LNCAP (cell line): ENCODE measurements around the gene DOCK9.

Experiments used
- TF ChIP-seq, protein P1 (sequence below): fragments of 450-650 bp; IDR thresholded peaks from 2 replicates; pipeline ENCODE4 v1.5.1; 2017; ENCODE audit warnings: mild to moderate bottlenecking

The DOCK9 gene

DNA sequence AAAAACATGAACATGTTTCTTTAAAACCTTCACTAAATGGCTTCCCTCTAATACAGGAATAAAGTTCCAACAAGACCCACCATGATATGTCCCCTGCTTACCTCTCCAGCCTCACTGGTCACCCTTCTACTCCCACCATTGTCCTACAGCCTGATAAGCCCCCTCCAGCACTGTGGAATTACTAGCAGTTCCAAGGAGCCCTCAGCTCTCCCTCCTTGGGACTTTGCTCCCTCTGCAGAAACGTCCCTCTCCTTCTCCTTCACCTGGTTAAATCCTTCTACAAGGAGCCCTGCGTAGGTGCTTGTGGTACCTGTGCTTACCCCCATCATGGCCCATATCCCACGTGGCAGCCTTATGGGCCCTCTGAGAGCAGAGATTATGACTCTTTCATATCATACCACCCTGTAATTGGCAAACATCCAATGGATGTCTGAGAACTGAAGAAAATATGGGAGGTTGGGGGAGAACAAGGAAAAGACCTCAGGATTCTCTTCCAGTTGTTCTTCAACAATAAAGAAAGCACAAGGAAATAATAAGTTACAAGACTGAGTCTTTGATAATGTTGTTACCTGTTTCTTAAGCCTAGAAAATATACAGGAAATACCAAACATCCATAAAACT, 26.1 kb upstream of the DOCK9 start:
- TF ChIP-seq, protein P1, sequence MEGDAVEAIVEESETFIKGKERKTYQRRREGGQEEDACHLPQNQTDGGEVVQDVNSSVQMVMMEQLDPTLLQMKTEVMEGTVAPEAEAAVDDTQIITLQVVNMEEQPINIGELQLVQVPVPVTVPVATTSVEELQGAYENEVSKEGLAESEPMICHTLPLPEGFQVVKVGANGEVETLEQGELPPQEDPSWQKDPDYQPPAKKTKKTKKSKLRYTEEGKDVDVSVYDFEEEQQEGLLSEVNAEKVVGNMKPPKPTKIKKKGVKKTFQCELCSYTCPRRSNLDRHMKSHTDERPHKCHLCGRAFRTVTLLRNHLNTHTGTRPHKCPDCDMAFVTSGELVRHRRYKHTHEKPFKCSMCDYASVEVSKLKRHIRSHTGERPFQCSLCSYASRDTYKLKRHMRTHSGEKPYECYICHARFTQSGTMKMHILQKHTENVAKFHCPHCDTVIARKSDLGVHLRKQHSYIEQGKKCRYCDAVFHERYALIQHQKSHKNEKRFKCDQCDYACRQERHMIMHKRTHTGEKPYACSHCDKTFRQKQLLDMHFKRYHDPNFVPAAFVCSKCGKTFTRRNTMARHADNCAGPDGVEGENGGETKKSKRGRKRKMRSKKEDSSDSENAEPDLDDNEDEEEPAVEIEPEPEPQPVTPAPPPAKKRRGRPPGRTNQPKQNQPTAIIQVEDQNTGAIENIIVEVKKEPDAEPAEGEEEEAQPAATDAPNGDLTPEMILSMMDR = no peak

DNA sequence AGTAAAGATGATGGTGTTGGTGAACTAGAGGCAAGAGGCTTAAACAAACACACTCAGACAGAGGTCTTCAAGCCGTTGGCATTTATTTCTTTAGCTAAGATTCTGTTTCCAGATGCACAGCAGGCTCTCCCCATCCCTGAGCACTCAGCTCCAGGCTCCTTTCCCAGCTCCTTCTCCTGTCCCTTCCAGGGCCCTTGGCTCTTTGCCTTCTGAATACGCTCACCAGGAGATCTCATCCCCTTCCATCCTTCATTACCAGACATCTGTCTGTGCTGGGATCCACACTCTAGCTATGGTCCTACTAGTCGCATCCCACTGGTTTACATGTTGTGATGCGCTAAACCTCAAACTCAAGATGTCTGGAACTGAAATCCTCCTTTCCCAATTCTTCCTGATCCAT, 25.3 kb upstream of the DOCK9 start:
- TF ChIP-seq, protein P1 = no peak

DNA sequence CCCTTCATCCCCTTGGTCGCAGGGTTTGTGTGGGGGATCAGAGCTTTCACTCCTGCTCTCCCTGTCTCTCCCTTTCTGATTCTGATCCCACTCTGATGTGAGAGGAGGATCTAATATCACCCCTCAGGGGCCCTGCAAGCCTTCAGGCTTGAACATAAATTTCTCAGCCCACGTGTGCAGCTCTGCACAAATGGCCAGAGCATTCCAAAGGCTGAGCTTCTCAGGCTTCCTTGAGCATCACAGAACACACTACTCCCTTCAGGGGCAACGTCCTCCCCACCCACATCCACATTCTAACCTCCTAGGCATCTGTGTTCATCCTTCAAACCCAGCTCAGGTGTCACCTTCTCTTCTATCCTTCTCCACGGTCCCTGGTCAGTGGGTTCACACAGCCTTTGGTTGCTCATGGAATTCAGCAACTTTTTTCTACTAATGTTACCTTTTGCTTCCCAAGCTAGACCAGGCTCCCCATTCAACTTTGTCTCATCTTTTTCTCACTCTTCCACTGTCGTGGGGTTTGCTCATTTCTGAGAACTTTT, 24.4 kb upstream of the DOCK9 start:
- TF ChIP-seq, protein P1 = no peak

DNA sequence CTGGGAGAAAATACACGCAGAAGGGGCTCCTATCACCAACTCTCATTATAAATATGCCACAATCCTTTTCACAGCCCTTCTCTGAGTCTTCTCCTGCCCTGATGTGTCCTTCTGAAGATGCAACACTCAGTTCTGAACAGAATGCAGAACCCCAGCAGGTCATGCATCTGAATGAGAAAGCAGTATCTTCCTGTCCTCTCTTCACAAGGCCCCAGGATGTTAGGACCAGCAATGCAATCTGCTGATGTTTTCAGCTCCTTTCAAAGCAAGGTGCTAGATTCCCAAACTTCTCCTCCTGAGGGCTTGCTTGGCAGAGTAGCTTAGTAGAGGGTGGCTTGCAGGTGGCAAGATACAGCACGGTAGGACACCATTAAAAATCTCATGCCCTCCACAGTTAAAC, 22.3 kb upstream of the DOCK9 start:
- TF ChIP-seq, protein P1 = no peak

DNA sequence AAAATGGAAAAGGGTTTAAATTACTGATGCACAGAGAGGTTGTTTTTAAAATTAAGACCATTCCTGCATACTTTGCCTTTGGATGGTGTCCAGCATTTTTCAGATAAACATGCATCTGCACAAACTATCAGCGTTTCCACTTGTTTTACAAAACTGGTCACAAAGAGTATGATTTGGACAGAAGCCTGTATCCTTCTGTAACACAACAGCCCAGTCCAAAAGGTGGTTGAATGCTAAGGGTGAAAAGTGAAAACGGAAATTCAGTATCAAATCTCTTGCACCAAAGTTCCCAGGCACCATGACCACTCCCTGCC, 21.7 kb upstream of the DOCK9 start:
- TF ChIP-seq, protein P1 = no peak

DNA sequence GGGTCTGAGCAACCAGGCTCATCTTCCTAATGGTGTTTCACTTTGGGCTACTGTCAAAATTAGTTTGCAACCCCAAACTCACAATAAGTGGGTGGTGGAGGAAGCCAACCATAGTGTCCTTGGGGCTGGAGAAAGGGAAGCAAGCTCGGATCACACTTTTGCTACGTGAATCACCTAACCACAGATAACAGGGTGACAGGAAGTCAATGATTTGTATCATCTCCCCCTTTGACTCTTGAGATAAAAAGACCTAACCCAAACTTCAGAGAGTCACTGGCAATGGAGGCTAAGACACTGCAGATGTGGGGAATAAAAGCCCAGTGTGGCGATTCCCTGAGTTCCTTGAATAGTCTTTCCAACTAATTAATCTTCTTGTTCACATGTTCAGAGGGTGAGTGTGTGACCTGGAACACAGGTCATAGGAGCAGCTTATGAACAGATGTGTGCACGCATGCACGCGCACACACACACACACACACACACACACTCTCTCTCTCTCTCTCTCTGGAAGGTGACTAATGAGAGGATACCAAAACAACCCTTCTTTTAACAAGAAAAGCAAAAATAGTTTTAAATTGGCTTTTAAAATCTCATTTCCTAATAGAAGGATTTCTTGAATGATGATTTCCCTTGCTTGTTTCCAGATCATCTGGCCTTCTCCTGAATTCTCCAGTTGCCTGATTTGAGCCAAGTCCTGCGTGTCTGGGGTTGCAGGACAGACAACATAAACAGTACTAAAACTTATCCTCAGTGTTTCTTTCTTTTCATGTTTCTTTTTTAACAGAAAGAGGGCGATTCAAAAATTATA, 21.2 kb upstream of the DOCK9 start:
- TF ChIP-seq, protein P1 = no peak

DNA sequence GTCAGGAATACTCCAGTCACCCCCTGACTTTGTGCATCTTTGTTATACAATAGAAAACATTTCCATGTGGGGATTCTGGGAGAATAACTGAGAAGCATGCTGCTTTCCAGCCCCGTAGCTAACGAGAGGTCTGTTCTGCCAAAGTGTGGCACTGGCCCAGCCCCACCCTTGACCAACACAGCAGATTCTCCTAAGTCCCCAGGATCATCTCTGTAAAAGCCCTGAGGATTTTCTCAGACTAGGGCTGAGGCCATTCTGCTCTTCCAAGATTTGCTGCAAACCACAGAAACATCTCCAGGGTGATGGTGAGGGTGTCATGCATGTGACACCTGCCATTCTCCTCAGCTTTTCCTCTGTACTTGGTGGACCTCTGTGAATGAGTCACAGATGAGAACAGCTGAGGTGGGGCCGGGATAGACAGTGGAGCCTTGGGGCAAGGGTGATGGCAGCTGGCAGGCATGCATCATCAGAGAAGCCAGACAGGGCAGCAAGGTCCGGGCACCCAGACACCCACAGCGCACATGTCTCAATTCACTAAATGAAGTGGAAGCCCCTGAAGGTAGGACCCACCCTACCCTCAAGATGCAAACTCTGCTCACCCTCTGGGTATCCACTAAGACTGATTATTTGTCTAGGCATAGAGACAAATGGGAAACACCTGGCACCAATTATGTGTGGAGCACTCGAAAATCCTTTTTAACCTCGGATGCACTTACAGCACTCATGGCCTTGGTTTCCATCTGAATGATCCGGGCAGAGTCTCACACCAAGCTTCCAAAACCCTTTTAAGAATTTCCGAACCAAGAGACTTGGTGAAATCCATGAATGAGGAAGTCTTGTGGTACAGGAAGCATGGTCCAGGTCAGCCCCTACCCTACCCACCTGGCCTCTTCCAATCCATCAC, 20.1 kb upstream of the DOCK9 start:
- TF ChIP-seq, protein P1 = no peak
